GM21367 (cell line): ENCODE measurements around the gene BCKDK.
"Not testable (repeated sequence)": the region's sequence is repeated elsewhere in the genome, so short reads cannot be mapped to it uniquely, and the experiment has no call there.

Source experiments
- ATAC-seq: cut with Tn5 transposase; IDR thresholded peaks from one replicate; pipeline ENCODE4 v1.9.1; 2021; ENCODE audit not compliant: unreplicated experiment

Gene BCKDK

DNA sequence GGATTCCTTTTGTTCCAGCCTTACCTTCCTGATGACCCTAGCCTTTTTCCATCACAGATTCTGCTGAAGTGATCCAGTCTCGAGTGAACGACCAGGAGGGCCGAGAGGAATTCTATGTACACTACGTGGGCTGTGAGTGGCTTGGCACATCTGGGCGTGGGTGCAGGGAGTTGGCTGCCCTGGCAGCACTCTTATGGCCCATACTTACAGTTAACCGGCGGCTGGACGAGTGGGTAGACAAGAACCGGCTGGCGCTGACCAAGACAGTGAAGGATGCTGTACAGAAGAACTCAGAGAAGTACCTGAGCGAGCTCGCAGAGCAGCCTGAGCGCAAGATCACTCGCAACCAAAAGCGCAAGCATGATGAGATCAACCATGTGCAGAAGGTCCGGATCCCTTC is 11.9 kb downstream of the BCKDK start:
- ATAC-seq = no peak

DNA sequence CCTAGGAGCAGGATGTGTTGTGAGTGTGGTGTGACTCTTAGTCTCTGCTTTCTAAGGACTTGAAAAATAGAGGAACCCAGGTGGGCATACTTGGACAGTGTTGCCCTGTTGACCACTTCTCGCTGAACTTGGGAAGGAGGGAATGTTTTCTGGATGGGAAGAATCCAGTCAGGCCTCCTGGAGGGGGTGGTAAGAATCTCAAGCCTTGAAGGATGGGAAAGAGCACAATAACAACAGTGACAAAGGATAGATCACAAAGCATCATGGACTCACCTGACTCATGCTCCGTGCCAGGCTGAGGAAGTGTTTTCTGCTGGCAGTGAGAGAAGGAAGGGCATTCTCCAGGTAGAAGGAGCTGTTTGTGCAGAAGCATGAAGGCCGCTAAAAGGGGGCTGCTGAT is 17.7 kb downstream of the BCKDK start:
- no peak for ATAC-seq

DNA sequence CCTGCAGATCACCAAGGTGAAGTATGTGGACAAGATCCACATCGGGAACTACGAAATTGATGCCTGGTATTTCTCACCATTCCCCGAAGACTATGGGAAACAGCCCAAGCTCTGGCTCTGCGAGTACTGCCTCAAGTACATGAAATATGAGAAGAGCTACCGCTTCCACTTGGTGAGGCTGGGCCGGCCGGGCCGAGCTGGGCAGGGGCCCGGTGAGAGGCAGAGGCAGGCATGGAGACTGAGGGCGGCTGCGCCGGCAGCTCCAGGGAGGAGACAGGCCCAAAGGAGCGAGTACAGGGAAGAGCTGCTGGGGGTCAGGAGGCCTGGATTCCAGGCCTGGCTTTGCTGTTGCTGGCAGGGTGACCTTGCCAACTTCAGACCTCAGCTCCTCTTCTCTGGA is 19.0 kb downstream of the BCKDK start:
- no peak for ATAC-seq

DNA sequence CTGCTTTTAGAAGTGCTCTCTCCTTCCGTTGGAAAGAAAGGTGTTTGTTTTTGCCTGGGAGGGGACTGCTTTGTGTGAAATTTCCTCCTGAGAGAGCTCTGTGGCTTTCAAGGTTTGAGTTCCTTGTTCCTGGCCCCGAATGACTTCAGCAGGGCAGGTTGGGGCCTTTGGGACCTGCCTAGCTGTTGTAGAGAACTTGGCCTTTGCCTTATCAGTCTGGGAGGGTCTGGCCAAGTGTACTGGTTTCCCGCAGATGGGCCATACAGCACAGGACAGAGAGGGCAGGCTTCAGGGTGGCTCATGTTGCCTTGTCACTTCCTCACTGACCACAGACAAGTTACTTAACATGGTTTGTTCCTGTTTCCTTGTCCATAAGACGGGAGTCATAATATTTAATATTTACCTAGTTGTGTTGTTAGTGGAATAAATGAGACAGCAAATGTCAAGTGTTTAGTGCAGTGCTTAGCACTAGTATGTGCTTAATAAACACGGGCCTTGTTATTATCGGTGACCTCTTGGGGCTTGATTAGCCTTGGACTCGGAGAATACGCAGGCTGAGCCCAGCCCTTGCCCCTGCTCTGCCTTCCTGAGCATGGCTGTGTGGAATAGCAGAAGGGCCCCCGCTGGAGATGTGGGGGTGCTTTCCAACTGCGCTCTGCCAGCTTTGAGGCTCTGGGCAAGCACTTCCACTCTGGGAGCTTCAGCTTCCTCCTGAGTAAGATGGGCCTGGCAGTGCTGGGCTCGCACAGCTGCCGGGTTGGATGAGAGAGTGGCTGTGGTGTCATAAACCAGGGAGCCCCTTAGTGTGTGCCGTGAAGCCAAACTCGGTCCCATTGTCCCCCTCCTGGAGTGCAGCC is 20.8 kb downstream of the BCKDK start:
- no peak for ATAC-seq

DNA sequence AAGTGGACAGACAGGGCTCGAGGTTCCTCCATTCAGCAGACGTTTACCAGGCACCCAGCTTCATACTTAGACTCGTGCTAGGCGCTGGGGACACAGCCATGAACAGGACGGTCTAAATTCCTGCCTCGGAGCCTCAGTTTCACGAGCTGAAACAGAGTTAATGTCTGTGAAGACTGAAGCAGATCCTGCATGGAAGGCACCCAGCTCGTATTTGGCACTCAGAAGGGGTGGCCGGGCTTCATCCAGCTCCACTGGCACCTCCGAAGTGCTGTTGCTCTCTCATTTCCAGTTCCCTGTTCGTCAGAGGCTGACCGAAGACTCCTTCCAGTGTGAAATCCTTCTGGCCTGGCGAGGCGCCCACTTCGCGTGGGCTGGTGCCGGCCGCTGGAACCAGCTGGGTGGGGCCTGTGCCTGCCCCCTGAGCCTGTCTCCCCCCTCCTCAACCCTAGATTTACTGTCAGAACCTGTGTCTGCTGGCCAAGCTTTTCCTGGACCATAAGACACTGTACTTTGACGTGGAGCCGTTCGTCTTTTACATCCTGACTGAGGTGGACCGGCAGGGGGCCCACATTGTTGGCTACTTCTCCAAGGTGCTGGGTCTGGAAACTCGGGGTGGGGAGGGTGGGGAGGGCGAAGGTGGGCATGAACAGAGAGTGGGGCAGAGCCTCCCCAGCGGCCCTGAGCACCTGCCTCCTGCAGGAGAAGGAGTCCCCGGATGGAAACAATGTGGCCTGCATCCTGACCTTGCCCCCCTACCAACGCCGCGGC is 21.6 kb downstream of the BCKDK start:
- ATAC-seq = no peak

DNA sequence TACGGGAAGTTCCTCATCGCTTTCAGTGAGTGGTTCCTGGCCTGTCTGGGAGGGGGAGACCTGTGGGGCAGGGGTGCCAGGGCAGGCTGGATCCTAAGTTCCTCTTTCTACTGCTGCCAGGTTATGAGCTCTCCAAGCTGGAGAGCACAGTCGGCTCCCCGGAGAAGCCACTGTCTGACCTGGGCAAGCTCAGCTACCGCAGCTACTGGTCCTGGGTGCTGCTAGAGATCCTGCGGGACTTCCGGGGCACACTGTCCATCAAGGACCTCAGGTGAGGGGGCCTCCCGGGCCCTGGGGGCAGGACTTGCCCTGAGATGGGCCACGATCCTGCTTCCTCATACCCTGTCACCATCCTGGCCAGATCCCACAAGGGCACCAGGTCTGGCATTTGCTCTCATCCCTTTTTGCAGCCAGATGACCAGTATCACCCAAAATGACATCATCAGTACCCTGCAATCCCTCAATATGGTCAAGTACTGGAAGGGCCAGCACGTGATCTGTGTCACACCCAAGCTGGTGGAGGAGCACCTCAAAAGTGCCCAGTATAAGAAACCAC is 22.2 kb downstream of the BCKDK start:
- no peak for ATAC-seq

DNA sequence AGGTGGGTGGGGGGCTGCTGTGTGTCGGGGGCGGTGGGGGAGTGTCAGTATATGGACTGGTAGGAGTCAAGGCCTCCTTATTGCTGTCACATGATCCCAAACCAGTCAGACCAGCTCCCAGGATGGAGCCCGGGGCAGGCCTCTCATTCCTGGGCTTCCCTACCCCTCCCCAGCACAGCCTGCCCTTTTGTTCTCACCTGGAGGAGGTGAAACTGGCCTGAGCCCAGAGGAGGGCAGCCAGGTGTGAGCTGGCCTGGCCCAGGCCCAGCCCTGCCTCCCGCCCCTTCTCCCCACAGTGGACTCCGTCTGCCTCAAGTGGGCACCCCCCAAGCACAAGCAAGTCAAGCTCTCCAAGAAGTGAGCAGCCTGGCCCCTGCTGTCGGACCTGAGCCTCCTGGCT is 22.7 kb downstream of the BCKDK start:
- ATAC-seq = no peak

DNA sequence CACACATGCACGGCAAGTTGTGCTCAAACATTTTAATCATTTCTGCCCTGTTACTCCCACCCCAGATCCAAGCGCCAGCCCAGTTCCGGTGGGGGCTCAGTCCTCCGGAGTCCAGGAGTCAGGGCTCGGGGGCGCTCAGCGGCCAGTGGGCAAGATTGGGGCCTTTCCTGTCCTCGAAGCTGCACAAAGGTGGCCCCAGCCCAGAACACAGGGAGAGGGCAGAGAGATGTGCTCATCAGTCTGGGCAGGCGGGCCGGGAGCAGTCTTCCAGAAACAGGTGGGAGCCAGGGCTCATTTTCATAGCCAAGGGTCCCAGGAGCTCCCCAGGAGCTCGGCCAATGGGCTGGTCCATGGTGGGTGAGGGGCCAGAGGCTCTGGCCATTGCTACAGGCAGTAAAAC is 23.2 kb downstream of the BCKDK start:
- no peak for ATAC-seq

DNA sequence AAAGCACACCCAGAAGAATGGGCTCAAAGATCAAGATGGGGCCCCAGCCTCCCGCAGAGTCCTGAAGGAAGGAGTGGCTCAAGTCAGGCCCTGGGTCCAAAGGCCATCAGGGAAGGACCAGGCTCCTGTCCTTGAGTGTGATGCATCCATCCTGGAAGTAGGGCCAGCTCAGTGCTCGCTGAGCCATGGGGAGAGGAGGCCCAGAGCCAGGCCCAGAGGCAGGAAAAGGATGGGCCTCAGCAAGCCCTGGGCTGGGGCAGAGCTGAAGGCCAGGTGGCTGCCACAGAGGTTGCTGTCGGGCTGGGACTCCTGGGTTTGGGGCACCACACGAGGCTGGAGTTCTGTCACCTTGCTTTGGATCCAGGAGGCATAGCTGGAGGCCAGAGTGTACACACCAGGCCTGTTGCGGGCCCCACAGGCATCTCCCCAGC is 23.7 kb downstream of the BCKDK start:
- ATAC-seq = no peak

DNA sequence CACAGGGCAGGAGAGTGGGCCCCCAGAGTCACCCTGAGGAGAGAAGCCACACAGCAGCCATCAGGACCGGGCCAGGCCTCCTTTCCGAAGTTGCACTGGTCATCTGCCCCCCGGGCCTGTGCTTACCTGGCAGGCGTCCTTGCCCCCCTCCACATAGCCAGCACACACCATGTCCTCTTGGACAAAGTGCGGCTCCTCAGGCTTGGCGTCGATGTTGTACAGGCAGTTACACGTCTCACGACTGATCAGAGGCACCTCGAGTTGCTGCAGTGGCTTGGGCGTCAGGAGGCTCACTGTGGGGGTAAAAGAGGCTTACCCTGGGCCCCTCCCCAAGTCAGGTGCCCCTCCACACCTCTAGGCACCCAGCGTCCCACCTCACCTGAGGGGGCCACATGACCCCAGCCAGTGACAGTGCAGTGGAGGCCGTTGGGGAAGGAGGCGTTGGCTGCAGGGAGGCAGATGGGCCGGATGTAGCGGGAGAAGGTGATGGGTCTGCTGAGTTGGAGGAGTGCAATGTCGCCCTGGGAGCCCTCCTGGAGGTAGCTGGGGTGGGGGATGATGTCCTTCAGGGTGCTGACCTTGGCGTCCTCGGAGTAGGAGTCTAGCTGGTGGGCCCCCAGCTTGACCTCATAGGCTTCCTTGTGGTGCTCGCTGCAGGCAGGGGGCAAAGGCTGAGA is 24.3 kb downstream of the BCKDK start:
- ATAC-seq = no peak

DNA sequence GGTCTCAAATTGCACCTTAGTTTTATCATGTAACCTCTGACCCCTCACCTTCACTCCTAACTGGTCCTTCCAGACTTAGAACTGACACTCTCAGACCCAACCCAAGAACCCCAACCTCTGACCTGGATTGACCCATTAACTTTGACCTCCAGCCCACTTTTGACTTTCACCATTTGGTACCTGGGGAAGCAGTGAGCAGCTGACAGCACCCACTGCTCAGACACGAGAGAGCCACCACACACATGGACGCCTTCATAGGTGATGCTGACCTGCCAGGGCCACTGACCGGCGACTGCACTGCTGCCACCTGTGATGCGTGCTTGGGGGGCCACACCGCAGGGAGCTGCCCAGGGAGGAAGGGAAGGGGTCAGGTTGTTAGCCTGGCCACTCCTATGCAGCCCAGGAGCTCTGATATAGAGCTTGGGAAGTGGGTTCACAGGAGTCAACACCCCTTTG is 24.9 kb downstream of the BCKDK start:
- ATAC-seq = no peak

DNA sequence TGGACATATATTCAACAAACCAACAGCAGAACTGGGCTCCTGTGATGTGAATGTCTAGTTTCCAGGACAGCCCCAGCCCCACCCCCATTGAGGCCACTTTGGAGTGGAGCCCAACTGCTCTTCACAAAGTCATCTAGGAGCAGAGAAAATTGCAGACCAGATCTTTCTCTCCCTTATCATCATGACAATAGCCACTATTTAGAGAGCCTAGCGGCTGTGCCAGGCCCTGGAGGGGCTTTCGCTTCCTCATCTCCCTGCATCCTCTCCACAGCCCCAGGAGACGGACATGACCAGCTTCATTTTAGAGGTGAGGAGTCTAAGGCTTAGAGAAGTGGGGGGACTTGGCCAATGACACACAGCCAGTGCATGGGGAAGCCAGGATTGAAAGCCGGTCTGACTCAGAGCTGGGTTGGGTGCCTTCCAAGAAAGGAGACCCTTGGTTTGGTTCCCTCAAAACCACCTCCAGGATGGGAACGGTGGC is 25.9 kb downstream of the BCKDK start:
- no peak for ATAC-seq

DNA sequence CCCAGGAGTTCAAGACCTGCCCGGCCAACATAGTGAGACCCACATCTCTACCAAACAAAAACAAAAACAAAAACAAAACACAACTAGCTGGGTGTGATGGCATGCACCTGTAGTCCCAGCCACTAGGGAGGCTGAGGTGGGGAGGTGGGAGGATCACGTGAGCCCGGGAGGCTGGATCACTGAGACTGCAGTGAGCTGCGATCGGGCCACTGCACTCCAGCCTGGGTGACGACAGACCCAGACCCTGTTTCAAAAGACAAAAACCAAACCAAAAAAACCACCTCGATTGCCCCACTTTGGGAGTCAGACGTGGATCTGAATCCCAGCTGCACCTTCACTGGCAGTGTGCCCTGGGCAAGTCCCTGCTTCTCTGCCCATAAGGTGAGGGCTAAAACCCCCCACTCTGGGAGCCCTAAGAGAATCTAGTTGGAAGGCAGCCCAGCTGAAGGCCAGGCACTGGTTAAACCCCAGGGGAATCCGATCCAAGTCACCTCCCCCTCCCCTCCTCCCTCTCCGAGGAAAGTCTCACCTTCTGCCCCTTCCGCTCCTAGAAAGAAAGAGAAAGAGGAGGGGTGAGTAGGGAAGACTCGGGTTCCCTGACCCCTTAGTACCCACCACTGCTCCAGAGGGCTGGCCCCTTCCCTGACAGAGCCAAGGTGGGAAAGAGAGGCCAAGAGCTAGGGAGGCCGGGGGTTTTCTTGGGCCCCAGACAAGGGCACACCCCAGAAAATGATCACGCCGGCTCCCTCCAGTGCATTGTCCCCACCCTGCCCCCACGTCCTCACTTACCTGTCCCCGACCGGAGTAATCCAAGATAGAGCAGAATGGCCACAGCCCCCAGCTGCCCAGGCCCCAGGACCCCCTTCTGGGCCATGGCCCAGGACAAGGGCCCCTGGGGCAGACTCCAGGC is 26.7 kb downstream of the BCKDK start:
- ATAC-seq = no peak

DNA sequence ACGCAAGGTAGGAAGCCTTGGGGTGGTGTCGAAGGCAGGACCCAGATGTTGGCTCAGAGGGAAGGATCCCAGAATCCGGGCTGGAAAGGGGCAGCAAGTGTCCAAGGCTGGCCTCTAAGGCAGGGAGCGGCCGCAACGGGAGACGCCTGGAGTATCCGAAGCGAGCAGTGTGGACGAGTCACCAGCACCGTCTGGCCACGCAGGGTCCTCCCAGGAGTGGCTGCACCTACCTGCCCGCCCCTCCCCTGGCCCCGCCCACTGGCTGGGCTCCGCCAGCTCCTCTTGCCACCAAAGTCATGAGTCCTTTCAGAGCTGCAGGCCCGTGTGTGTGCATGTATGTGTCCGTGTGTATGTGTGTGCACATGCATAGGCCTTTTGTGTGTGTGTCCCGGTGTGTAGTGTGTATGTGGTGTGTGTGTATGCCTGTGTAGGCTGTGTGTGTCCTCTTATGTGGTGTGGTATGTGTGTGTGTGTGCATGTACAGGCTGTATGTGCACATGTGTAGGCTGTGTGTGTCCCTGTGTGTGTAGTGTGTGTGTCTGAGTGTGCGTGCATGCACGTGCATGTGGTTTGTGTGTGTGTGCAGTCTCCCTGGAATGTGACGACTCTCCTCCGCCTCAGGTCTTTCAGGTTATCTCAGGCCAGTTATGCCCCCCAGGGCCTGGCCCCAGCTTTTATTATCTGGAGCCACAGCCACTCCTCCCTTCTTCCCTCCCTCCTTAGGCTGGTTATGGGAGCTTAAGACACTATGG is 27.5 kb downstream of the BCKDK start, which contains the start of gene PRSS8:
TSS of gene PRSS8 (minus strand) at position 193 of the 752 bp plus-strand sequence. CDS start 229 bp downstream, outside the sequence.
- no peak for ATAC-seq

DNA sequence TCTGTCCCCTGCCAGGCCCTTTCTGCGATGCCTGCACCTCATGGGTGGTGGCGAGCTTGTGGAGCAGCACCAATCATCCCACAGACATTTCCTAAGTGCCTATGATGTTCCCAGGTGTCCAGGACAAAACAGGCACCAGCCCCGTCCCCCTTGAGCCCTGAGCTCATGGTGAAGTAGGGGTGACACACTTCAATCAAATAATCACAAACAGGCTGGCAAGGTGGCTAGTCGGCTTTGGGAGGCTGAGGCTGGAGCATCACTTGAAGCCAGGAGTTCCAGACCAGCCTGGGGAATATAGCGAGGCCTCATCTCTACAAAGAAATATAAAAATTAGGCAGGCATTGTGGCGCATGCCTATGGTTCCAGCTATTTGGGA is 28.1 kb downstream of the BCKDK start:
- no peak for ATAC-seq

DNA sequence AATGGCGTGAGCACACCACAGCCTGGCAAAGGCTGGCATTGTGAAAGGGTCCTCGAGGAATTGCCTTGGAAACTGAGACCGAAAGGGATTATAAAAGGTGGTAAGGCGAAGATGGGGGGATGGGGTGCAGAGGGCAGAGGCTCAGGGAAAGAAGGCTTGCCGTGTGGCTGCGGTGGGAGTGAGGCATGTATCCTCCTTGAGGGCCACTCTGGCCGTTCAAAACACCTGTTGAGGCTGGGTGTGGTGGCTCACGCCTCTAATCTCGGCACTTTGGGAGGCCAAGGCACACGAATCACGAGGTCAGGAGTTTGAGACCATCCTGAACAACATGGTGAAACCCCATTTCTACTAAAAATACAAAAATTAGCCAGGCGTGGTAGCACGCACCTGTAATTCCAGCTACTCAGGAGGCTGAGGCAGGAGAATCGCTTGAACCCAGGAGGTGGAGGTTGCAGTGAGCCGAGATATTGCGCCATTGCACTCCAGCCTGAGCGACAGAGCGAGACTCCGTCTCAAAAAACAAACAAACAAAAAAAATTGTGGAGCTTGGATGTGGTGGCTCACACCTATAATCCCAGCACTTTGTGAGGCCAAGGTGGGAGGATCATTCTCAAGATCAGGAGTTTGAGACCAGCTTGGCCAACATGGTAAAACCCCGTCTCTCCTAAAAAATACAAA is 28.8 kb downstream of the BCKDK start:
- not testable (repeated sequence) for ATAC-seq

DNA sequence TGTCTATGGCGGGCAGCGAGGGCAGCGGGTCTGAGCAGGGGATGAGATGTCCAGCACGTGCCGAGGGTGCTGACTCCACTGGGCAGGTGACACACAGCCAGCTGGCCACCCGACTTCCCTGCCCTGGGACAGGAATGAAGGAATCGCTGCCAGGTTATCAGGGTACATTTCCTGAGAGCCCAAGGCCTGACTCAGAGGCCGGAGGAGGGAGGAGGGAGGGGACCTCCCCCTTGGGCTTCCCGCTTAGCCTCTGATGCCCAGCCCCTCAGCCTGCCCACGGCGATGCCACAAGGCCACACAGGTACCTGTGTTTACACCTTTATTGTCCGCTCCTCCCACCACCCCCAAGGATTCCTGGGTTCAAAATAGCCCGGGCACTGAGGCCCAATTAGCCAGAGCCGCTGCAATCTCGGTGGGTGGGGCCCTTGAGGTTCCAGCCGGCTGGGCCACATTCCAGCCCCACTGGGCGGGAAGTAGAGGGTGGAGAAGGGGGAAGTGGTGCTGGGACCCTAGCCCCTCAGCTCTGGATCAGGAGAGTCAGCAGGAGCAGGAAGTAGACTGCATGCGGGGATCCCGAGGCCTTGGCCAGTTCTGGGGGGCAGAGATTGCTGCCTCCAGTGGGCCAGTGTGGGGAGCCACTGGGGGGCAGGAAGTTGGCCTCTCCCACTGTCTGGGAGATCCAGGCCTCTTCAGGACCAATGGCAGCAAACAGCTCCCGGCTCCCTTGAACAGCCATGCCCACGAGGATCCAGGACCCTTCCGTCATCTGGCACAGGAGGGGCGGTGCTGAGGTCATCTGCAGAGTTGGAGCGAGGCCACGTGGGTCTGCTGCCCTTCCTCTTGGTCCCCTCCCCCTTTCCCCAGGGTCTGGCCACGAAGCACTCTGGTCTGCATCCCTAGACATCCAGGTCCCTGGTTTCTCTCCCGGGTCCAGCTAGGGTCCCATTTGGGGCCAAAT is 30.7 kb downstream of the BCKDK start:
- no peak for ATAC-seq

DNA sequence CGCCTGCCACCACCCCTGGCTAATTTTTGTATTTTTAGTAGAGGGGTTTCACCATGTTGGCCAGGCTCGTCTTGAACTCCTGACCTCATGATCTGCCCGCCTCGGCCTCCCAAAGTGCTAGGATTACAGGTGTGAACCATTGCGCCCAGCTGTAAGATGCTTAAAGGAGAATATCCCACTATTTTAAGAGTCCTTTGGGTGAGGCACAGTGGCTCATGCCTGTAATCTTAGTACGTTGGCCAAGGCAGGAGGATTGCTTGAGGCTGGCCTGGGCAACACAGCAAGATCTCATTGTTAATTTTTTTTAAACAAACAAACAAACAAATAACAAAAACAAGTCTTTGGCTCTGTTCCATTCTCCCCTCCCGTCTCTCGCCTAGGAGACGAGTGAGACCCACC is 32.9 kb downstream of the BCKDK start:
- not testable (repeated sequence) for ATAC-seq
